Ramos (cell line): Measurements from ENCODE around the gene KAZN.

Experiments
- in situ Hi-C: fragments of 300-500 bp; cut with MboI; formaldehyde crosslinking; loops from one replicate; pipeline ENCODE4 v1.14.3; 2022; ENCODE audit warnings: low sequenced_read_pairs; ENCODE audit not compliant: unreplicated experiment

Gene KAZN

GRCh38 chr1:15029036-15029435 is 430.6 kb downstream of the KAZN start:
- in situ Hi-C loops, result loop anchor here (25.0 kb wide), 1 partner anchor 242 kb away; no protein-coding TSS in a partner anchor

GRCh38 chr1:15029786-15030185 is 431.3 kb downstream of the KAZN start:
- in situ Hi-C loops, result loop anchor here (25.0 kb wide), 1 partner anchor 242 kb away; no protein-coding TSS in a partner anchor

- in situ Hi-C loops, result loop anchor here (25.0 kb wide), 1 partner anchor 244 kb away; no protein-coding TSS in a partner anchor
Observed at GRCh38 chr1:15031251-15031933, 432.9 kb downstream of the KAZN start.

GRCh38 chr1:15033264-15033663 is 434.8 kb downstream of the KAZN start:
- in situ Hi-C loops, result loop anchor here (25.0 kb wide), 1 partner anchor 246 kb away; no protein-coding TSS in a partner anchor

GRCh38 chr1:15034656-15035055 is 436.2 kb downstream of the KAZN start:
- in situ Hi-C loops, result loop anchor here (25.0 kb wide), 1 partner anchor 247 kb away; no protein-coding TSS in a partner anchor

- in situ Hi-C loops, result loop anchor here (25.0 kb wide), 1 partner anchor 248 kb away; no protein-coding TSS in a partner anchor
Observed at GRCh38 chr1:15035236-15035635, 436.8 kb downstream of the KAZN start.

GRCh38 chr1:15036101-15036500 is 437.6 kb downstream of the KAZN start:
- in situ Hi-C loops, result loop anchor here (25.0 kb wide), 1 partner anchor 249 kb away; no protein-coding TSS in a partner anchor

GRCh38 chr1:15038232-15039016 is 439.9 kb downstream of the KAZN start:
- in situ Hi-C loops, result loop anchor here (25.0 kb wide), 1 partner anchor 251 kb away; no protein-coding TSS in a partner anchor

- in situ Hi-C loops, result loop anchor here (25.0 kb wide), 1 partner anchor 252 kb away; no protein-coding TSS in a partner anchor
Observed at GRCh38 chr1:15039017-15039648, 440.6 kb downstream of the KAZN start.

GRCh38 chr1:15039901-15040300 is 441.4 kb downstream of the KAZN start:
- in situ Hi-C loops, result loop anchor here (25.0 kb wide), 1 partner anchor 253 kb away; no protein-coding TSS in a partner anchor

GRCh38 chr1:15040685-15041084 is 442.2 kb downstream of the KAZN start:
- in situ Hi-C loops, result loop anchor here (25.0 kb wide), 1 partner anchor 253 kb away; no protein-coding TSS in a partner anchor

GRCh38 chr1:15042866-15043265 is 444.4 kb downstream of the KAZN start:
- in situ Hi-C loops, result loop anchor here (25.0 kb wide), 1 partner anchor 256 kb away; no protein-coding TSS in a partner anchor

- in situ Hi-C loops, result loop anchor here (25.0 kb wide), 1 partner anchor 257 kb away; no protein-coding TSS in a partner anchor
Observed at GRCh38 chr1:15043934-15044333, 445.4 kb downstream of the KAZN start.

- in situ Hi-C loops, result loop anchor here (25.0 kb wide), 1 partner anchor 258 kb away; no protein-coding TSS in a partner anchor
Observed at GRCh38 chr1:15045123-15045522, 446.6 kb downstream of the KAZN start.

- in situ Hi-C loops, result loop anchor here (25.0 kb wide), 1 partner anchor 259 kb away; no protein-coding TSS in a partner anchor
Observed at GRCh38 chr1:15046487-15047165, 448.1 kb downstream of the KAZN start.

GRCh38 chr1:15047237-15047636 is 448.8 kb downstream of the KAZN start:
- in situ Hi-C loops, result loop anchor here (25.0 kb wide), 1 partner anchor 260 kb away; no protein-coding TSS in a partner anchor

- in situ Hi-C loops, result loop anchor here (25.0 kb wide), 1 partner anchor 261 kb away; no protein-coding TSS in a partner anchor
Observed at GRCh38 chr1:15048437-15048980, 450.0 kb downstream of the KAZN start.

GRCh38 chr1:15049067-15049466 is 450.6 kb downstream of the KAZN start:
- in situ Hi-C loops, result loop anchor here (25.0 kb wide), 1 partner anchor 262 kb away; no protein-coding TSS in a partner anchor
